Progenitor cell of endocrine pancreas (in vitro differentiated cells): ENCODE results near the gene BHLHA9. TPM values are rescaled to one million over a fixed set of nuclear protein-coding genes. Genes with fewer than 3 reads are reported as not detected.

Experiments
- DNase-seq: peaks from one replicate; pipeline ENCODE4 v3.0.0; 2021; ENCODE audit warnings: low spot score; ENCODE audit not compliant: unreplicated experiment
- H3K27ac Mint-ChIP-seq: 2 replicates; pipeline ENCODE4 v1.8.0; 2021; ENCODE audit warnings: mild to moderate bottlenecking, moderate library complexity, mixed read lengths
- H3K27me3 Mint-ChIP-seq: 2 replicates; pipeline ENCODE4 v1.8.0; 2021; ENCODE audit warnings: mixed read lengths
- H3K36me3 Mint-ChIP-seq: 2 replicates; pipeline ENCODE4 v1.8.0; 2022; ENCODE audit warnings: mixed read lengths; ENCODE audit not compliant: insufficient read depth
- H3K4me1 Mint-ChIP-seq: 2 replicates; pipeline ENCODE4 v1.8.0; 2021; ENCODE audit warnings: low read depth, mixed read lengths
- H3K4me3 Mint-ChIP-seq: 2 replicates; pipeline ENCODE4 v1.8.0; 2021; ENCODE audit warnings: low read depth, mild to moderate bottlenecking, moderate library complexity, mixed read lengths
- H3K9me3 Mint-ChIP-seq: 2 replicates; pipeline ENCODE4 v1.8.0; 2021; ENCODE audit warnings: low read depth, mixed read lengths
- CTCF ChIP-seq: fragments of 200-600 bp; sonication (generic); IDR thresholded peaks from one replicate; pipeline ENCODE4 v1.5.0; 2021; ENCODE audit warnings: antibody characterized with exemption, mild to moderate bottlenecking; ENCODE audit not compliant: unreplicated experiment
- total RNA-seq: library from RNA; stranded (reverse); gene quantifications from 2 replicates; pipeline ENCODE4 v1.2.1, GENCODE V29; 2021

The BHLHA9 gene
- total RNA-seq, 1 donor from 2014 or later, result not detected

GRCh38 chr17:1267471-1267943 is 2.7 kb upstream of the BHLHA9 start:
- Mint-ChIP-seq H3K9me3 (no peaks in the 10 kb centered on the region), H3K36me3 (no peaks in the 10 kb centered on the region), H3K4me3 (peak overlapping the region; percentile 74), H3K27ac (peak overlapping the region; percentile 41), H3K4me1 (peaks cover 9% of the 10 kb centered on the region), H3K27me3 (peaks cover 16% of the 10 kb centered on the region)
- no peak for TF ChIP-seq CTCF
- DNase-seq, result no peak

GRCh38 chr17:1271030-1271423 is 783 bp downstream of the BHLHA9 start:
- Mint-ChIP-seq H3K4me3 (no peak overlapping the region), H3K27me3 (peaks cover 36% of the 10 kb centered on the region), H3K27ac (no peak overlapping the region), H3K4me1 (peaks cover 4% of the 10 kb centered on the region), H3K36me3 (no peaks in the 10 kb centered on the region), H3K9me3 (no peaks in the 10 kb centered on the region)
- no peak for TF ChIP-seq CTCF
- DNase-seq, result no peak

- Mint-ChIP-seq H3K4me3 (no peak overlapping the region), H3K27ac (no peak overlapping the region), H3K27me3 (peaks cover 39% of the 10 kb centered on the region), H3K36me3 (no peaks in the 10 kb centered on the region), H3K9me3 (no peaks in the 10 kb centered on the region), H3K4me1 (peaks cover 4% of the 10 kb centered on the region)
- TF ChIP-seq CTCF, result no peak
- no peak for DNase-seq
Measured at GRCh38 chr17:1271441-1271840, 1.2 kb downstream of the BHLHA9 start.

GRCh38 chr17:1272701-1273100 is 2.5 kb downstream of the BHLHA9 start:
- Mint-ChIP-seq H3K4me3 (no peak overlapping the region), H3K4me1 (no peaks in the 10 kb centered on the region), H3K36me3 (no peaks in the 10 kb centered on the region), H3K9me3 (no peaks in the 10 kb centered on the region), H3K27ac (no peak overlapping the region), H3K27me3 (peaks cover 39% of the 10 kb centered on the region)
- no peak for TF ChIP-seq CTCF
- DNase-seq, result no peak

- Mint-ChIP-seq H3K27ac (no peak overlapping the region), H3K27me3 (peaks cover 41% of the 10 kb centered on the region), H3K36me3 (no peaks in the 10 kb centered on the region), H3K4me1 (no peaks in the 10 kb centered on the region), H3K9me3 (no peaks in the 10 kb centered on the region), H3K4me3 (no peak overlapping the region)
- DNase-seq, result no peak
- TF ChIP-seq CTCF, result no peak
Measured at GRCh38 chr17:1273492-1274244, 3.4 kb downstream of the BHLHA9 start.
